OCI-LY1 (cell line): ENCODE data around the gene G6PD.
"Not testable (repeated sequence)": the region's sequence is repeated elsewhere in the genome, so short reads cannot be mapped to it uniquely, and the experiment has no call there.

Source experiments
- EZH2 ChIP-seq: fragments of 200-600 bp; sonication (generic), shearing (Covaris generic); IDR thresholded peaks from 2 replicates; pipeline ENCODE4 v1.8.0; 2017; ENCODE audit warnings: borderline replicate concordance, mixed run types, mild to moderate bottlenecking, antibody characterized with exemption, low read length, moderate library complexity, mixed read lengths
- TF ChIP-seq, protein P1 (sequence below): fragments of 200-600 bp; sonication (generic), shearing (Covaris generic); IDR thresholded peaks from 2 replicates; pipeline ENCODE4 v1.5.1; 2017; ENCODE audit warnings: mild to moderate bottlenecking, antibody characterized with exemption, low read length, moderate library complexity, mixed read lengths

- not testable (repeated sequence) for TF ChIP-seq EZH2
- TF ChIP-seq, protein P1, sequence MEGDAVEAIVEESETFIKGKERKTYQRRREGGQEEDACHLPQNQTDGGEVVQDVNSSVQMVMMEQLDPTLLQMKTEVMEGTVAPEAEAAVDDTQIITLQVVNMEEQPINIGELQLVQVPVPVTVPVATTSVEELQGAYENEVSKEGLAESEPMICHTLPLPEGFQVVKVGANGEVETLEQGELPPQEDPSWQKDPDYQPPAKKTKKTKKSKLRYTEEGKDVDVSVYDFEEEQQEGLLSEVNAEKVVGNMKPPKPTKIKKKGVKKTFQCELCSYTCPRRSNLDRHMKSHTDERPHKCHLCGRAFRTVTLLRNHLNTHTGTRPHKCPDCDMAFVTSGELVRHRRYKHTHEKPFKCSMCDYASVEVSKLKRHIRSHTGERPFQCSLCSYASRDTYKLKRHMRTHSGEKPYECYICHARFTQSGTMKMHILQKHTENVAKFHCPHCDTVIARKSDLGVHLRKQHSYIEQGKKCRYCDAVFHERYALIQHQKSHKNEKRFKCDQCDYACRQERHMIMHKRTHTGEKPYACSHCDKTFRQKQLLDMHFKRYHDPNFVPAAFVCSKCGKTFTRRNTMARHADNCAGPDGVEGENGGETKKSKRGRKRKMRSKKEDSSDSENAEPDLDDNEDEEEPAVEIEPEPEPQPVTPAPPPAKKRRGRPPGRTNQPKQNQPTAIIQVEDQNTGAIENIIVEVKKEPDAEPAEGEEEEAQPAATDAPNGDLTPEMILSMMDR, result not testable (repeated sequence)
These were observed 13.7 kb upstream of the G6PD start for GRCh38 chrX:154560326-154560725.
